Endothelial cell of umbilical vein (primary cell): Measurements from ENCODE around the gene MED17. TPM values are rescaled to one million over a fixed set of nuclear protein-coding genes. Genes with fewer than 3 reads are reported as not detected.

ENCODE experiments used
- BruUV-seq: library from RNA; stranded (reverse); fragments of 400-500 nt; replicated peaks from 2 replicates; lab custom pipeline; 2021; lab: Mats Ljungman, UMichigan
- CTCF ChIA-PET: fragments of 300-600, 350-600 bp; sonication (Branson Sonifier 250); formaldehyde crosslinking; loops from one replicate; lab custom pipeline; 2021; ENCODE audit warnings: antibody characterized with exemption, inconsistent platforms; lab: Charles Lee
- POLR2A ChIA-PET: fragments of 300-600, 350-600 bp; sonication (Branson Sonifier 250); formaldehyde crosslinking; loops from one replicate; lab custom pipeline; 2021; ENCODE audit warnings: antibody characterized with exemption, inconsistent platforms; lab: Charles Lee
- DNase-seq: peaks from one replicate; pipeline ENCODE4 v3.0.0-alpha.2; 2011; ENCODE audit warnings: low read depth, low spot score
- FAIRE-seq: peaks from 2 replicates; lab custom pipeline; 2011; peaks lifted over from hg19 to GRCh38; lab: Jason Lieb, UNC
- H2AFZ ChIP-seq: 2 replicates; pipeline ENCODE4 v1.6.0; 2012; ENCODE audit warnings: low read depth, low read length, control low read depth, inconsistent platforms
- H3K27ac ChIP-seq: 2 replicates; pipeline ENCODE4 v1.5.1; 2011; ENCODE audit warnings: low read depth, mild to moderate bottlenecking, control low read depth, low read length, moderate library complexity; ENCODE audit not compliant: insufficient read depth
- H3K27me3 ChIP-seq, 2 experiments: 2 replicates each; pipeline versions ENCODE4 v1.6.0 to v1.6.1; 2011; ENCODE audit warnings: low read length in 2 of 2, mixed read lengths in 1 of 2; ENCODE audit not compliant: control insufficient read depth in 2 of 2, insufficient read depth in 2 of 2
- H3K36me3 ChIP-seq, 2 experiments: 2 replicates in 1 of 2; 3 replicates in 1 of 2; pipeline ENCODE4 v1.5.1; 2011; ENCODE audit warnings: low read length in 2 of 2, mild to moderate bottlenecking in 1 of 2, moderate library complexity in 1 of 2; ENCODE audit not compliant: control insufficient read depth in 2 of 2, insufficient read depth in 2 of 2; ENCODE audit errors: extremely low read depth in 1 of 2
- H3K4me1 ChIP-seq: 3 replicates; pipeline ENCODE4 v1.5.1; 2011; ENCODE audit warnings: mild to moderate bottlenecking, low read length; ENCODE audit not compliant: control insufficient read depth, insufficient read depth; ENCODE audit errors: extremely low read depth
- H3K4me2 ChIP-seq: 2 replicates; pipeline ENCODE4 v1.6.1; 2011; ENCODE audit warnings: low read length, control low read depth, mixed read lengths; ENCODE audit not compliant: insufficient read depth
- H3K4me3 ChIP-seq, 3 experiments: fragments of 200-600 bp in 1 of 3; sonication (generic), shearing (Covaris generic) in 1 of 3; replicated peaks in 1 of 3; 2 replicates each; pipeline ENCODE4 v1.5.1; 2011 to 2016; ENCODE audit warnings: control low read depth in 3 of 3, low read length in 3 of 3, mild to moderate bottlenecking in 2 of 3, inconsistent platforms in 1 of 3, low read depth in 1 of 3, moderate library complexity in 1 of 3; ENCODE audit not compliant: insufficient read depth in 1 of 3
- H3K79me2 ChIP-seq: 2 replicates; pipeline ENCODE4 v1.6.0; 2012; ENCODE audit warnings: low read length, inconsistent platforms; ENCODE audit not compliant: control insufficient read depth, insufficient read depth
- H3K9ac ChIP-seq: replicated peaks from 2 replicates; pipeline ENCODE3; 2011; ENCODE audit warnings: low read length, control low read depth; ENCODE audit not compliant: insufficient read depth; ENCODE audit errors: extremely low read depth
- H3K9me1 ChIP-seq: replicated peaks from 3 replicates; pipeline ENCODE4 v1.6.0; 2011; ENCODE audit warnings: mild to moderate bottlenecking, low read length; ENCODE audit not compliant: control insufficient read depth, insufficient read depth; ENCODE audit errors: extremely low read depth
- H3K9me3 ChIP-seq: replicated peaks from 2 replicates; pipeline ENCODE4 v1.5.1; 2012; ENCODE audit warnings: low read length, inconsistent platforms; ENCODE audit not compliant: control insufficient read depth, insufficient read depth
- H4K20me1 ChIP-seq: replicated peaks from 2 replicates; pipeline ENCODE3; 2011; ENCODE audit warnings: mild to moderate bottlenecking, low read length; ENCODE audit not compliant: control insufficient read depth, insufficient read depth; ENCODE audit errors: extremely low read depth
- CTCF ChIP-seq, 2 donors: IDR thresholded peaks; 1 replicate in 1 of 2; 2 replicates in 1 of 2; pipeline ENCODE4 v1.5.1; 2011; ENCODE audit warnings: low read length in 2 of 2, mild to moderate bottlenecking in 2 of 2, moderate library complexity in 2 of 2, control low read depth in 1 of 2, inconsistent platforms in 1 of 2, low read depth in 1 of 2; ENCODE audit not compliant: insufficient read depth in 1 of 2; ENCODE audit errors: extremely low read depth in 1 of 2
- EZH2 ChIP-seq: IDR thresholded peaks from 2 replicates; pipeline ENCODE4 v1.6.1; 2012; ENCODE audit warnings: borderline replicate concordance, low read depth, mild to moderate bottlenecking, moderate library complexity, low read length, inconsistent platforms; ENCODE audit not compliant: severe bottlenecking
- FOS ChIP-seq: IDR thresholded peaks from 2 replicates; pipeline ENCODE4 v1.6.1; 2011; ENCODE audit warnings: mild to moderate bottlenecking, low read length, moderate library complexity, borderline replicate concordance; ENCODE audit not compliant: insufficient read depth
- GATA2 ChIP-seq: IDR thresholded peaks from 2 replicates; pipeline ENCODE4 v1.7.0; 2011; ENCODE audit warnings: low read depth, mild to moderate bottlenecking, moderate library complexity, mixed read lengths, low read length; ENCODE audit not compliant: insufficient read length, insufficient read depth
- MYC ChIP-seq: IDR thresholded peaks from one replicate; pipeline ENCODE4 v1.6.1; 2011; ENCODE audit warnings: mild to moderate bottlenecking, low read depth, low read length
- POLR2A ChIP-seq: IDR thresholded peaks from 2 replicates; pipeline ENCODE4 v1.6.1; 2012; ENCODE audit warnings: low read depth, mild to moderate bottlenecking, control low read depth, low read length
- POLR2AphosphoS5 ChIP-seq: IDR thresholded peaks from 2 replicates; pipeline ENCODE4 v1.6.1; 2012; ENCODE audit warnings: low read depth, mild to moderate bottlenecking, control low read depth, low read length, moderate library complexity; ENCODE audit not compliant: insufficient read depth
- dilution Hi-C: fragments of 300-500 bp; cut with MboI; formaldehyde crosslinking; loops from one replicate; pipeline ENCODE4 v1.15.0; 2019; ENCODE audit warnings: low sequenced_read_pairs; ENCODE audit not compliant: extremely low pct_ligation_motif_present
- intact Hi-C: fragments of 100-400 bp; cut with micrococcal nuclease; formaldehyde crosslinking; loops from one replicate; pipeline ENCODE4 v1.10.0; 2022
- polyA plus RNA-seq, 4 experiments: library from polyadenylated mRNA; depleted of rRNA in 3 of 4; stranded (reverse) in 3 of 4; unstranded in 1 of 4; fragments of >200 nt; gene quantifications; 2 replicates each; pipeline versions ENCODE4 v1.2.1 to v1.2.3, GENCODE V29; 2011 to 2012; ENCODE audit warnings: missing spikeins in 1 of 4
- total RNA-seq: library from RNA; stranded (reverse); gene quantifications from 2 replicates; pipeline ENCODE4 v1.2.3, GENCODE V29; 2021

MED17 gene
- total and polyA plus RNA-seq, 2 donors (not counting 3 experiments of a cell fraction or from before 2014, with no cell fraction given), result 11.3 to 40.6 TPM

- no peak for TF ChIP-seq EZH2
- no peak for TF ChIP-seq MYC
- TF ChIP-seq CTCF (IDR thresholded peaks at IDR 0.05; ENCODE audit: extremely low read depth in 1 of 2, insufficient read depth in 1 of 2, low read depth in 1 of 2, low read length in 2 of 2), result no peak
- ChIA-PET POLR2A (no interaction called here), CTCF (no interaction called here)
- H2AFZ ChIP-seq, result no peak overlapping the region
- no peaks in the 10 kb centered on the region for H3K9me1 ChIP-seq
- no peak overlapping the region for H3K27ac ChIP-seq
- no peak overlapping the region for H3K4me2 ChIP-seq
- FAIRE-seq, result no peak
- H3K79me2 ChIP-seq, result no peaks in the 10 kb centered on the region
- no peaks in the 10 kb centered on the region for H3K36me3 ChIP-seq
- H3K9me3 ChIP-seq, result no peaks in the 10 kb centered on the region
- H3K9ac ChIP-seq, result no peak overlapping the region
- intact Hi-C loops (no loop called here), dilution Hi-C loops (no loop called here)
- no TSS peak for BruUV-seq
- DNase-seq, result no peak
- no peak overlapping the region for H3K4me3 ChIP-seq
- H4K20me1 ChIP-seq, result no peaks in the 10 kb centered on the region
- no peaks in the 10 kb centered on the region for H3K27me3 ChIP-seq
- H3K4me1 ChIP-seq, result no peaks in the 10 kb centered on the region
Measured at GRCh38 chr11:93832780-93833179, 48.7 kb downstream of the MED17 start.

GRCh38 chr11:93838967-93839366 lies 54.9 kb downstream of the MED17 start:
- Histone ChIP-seq H4K20me1 (no peaks in the 10 kb centered on the region), H3K27ac (no peak overlapping the region), H3K36me3 (no peaks in the 10 kb centered on the region), H3K79me2 (no peaks in the 10 kb centered on the region), H2AFZ (no peak overlapping the region), H3K9ac (no peak overlapping the region), H3K9me1 (no peaks in the 10 kb centered on the region), H3K4me3 (no peak overlapping the region), H3K27me3 (peaks cover 0 to 3% of the 10 kb centered on the region in 2 experiments), H3K9me3 (no peaks in the 10 kb centered on the region), H3K4me2 (no peak overlapping the region), H3K4me1 (no peaks in the 10 kb centered on the region)
- BruUV-seq, result no TSS peak
- ChIA-PET CTCF (interaction anchor here (0.9 kb wide), 1 partner anchor 8 kb away, joined by 3 read pairs; no protein-coding TSS in a partner anchor), POLR2A (no interaction called here)
- no peak for FAIRE-seq
- DNase-seq, result no peak
- intact Hi-C loops, result no loop called here
- dilution Hi-C loops, result no loop called here
- TF ChIP-seq GATA2, result no peak
- no peak for TF ChIP-seq POLR2AphosphoS5
- TF ChIP-seq POLR2A, result no peak
- TF ChIP-seq FOS, result no peak
- no peak for TF ChIP-seq CTCF (IDR thresholded peaks at IDR 0.05; ENCODE audit: extremely low read depth in 1 of 2, insufficient read depth in 1 of 2, low read depth in 1 of 2, low read length in 2 of 2)
